Calu3 (cell line): ENCODE results near the gene BST2. TPM values are rescaled to one million over a fixed set of nuclear protein-coding genes. Genes with fewer than 3 reads are reported as not detected.

ENCODE experiments used
- BruUV-seq: library from RNA; stranded (reverse); fragments of 400-500 nt; replicated peaks from 2 replicates; lab custom pipeline; 2021; lab: Mats Ljungman, UMichigan
- CTCF ChIA-PET: fragments of 300-600 bp; sonication (Branson Sonifier 250); formaldehyde crosslinking; loops from one replicate; lab custom pipeline; 2022; ENCODE audit warnings: antibody characterized with exemption; lab: Charles Lee
- DNase-seq: peaks from one replicate; pipeline ENCODE4 v3.0.0; 2022
- H3K27ac Mint-ChIP-seq: one replicate; pipeline ENCODE4 v1.8.0; 2022; ENCODE audit warnings: mixed read lengths; ENCODE audit not compliant: unreplicated experiment
- H3K27me3 Mint-ChIP-seq: one replicate; pipeline ENCODE4 v1.8.0; 2022; ENCODE audit warnings: mixed read lengths; ENCODE audit not compliant: unreplicated experiment
- H3K36me3 Mint-ChIP-seq: one replicate; pipeline ENCODE4 v1.8.0; 2022; ENCODE audit warnings: mild to moderate bottlenecking, moderate library complexity, mixed read lengths; ENCODE audit not compliant: insufficient read depth, unreplicated experiment
- H3K4me1 Mint-ChIP-seq: one replicate; pipeline ENCODE4 v1.8.0; 2022; ENCODE audit warnings: mild to moderate bottlenecking, low read depth, mixed read lengths; ENCODE audit not compliant: unreplicated experiment
- H3K4me3 Mint-ChIP-seq: one replicate; pipeline ENCODE4 v1.8.0; 2022; ENCODE audit warnings: mild to moderate bottlenecking, low read depth, moderate library complexity, mixed read lengths; ENCODE audit not compliant: unreplicated experiment
- H3K9me3 Mint-ChIP-seq: one replicate; pipeline ENCODE4 v1.8.0; 2022; ENCODE audit warnings: low read depth, mixed read lengths; ENCODE audit not compliant: unreplicated experiment
- intact Hi-C: fragments of 100-400 bp; cut with micrococcal nuclease; formaldehyde crosslinking; loops from one replicate; pipeline ENCODE4 v1.10.0; 2022; ENCODE audit not compliant: unreplicated experiment
- total RNA-seq: library from RNA; stranded (reverse); gene quantifications from 2 replicates; pipeline ENCODE4 v1.2.3, GENCODE V29; 2022
- TF ChIP-seq, protein P1 (sequence below): fragments of 200-600 bp; IDR thresholded peaks from one replicate; pipeline ENCODE4 v1.8.0; 2022; ENCODE audit warnings: antibody characterized with exemption; ENCODE audit not compliant: unreplicated experiment

Gene BST2
- total RNA-seq, 1 experiment from 2014 or later: 0.94 TPM

DNA sequence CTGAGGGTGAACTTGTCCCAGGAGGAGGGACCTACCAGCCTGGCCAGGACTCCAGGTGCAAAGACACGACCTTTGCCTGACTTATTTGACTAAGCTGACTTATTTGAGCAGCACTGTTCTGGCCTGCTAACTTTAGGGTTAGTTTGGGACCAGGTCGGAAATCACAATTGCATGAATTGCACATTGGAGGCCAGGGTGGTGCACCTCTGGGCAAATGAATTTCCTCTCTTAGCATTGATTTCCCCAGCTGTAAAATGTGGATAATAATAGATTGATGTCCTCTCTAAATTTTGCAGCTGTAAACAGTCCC, 1.4 kb upstream of the BST2 start:
- DNase-seq: no peak
- TF ChIP-seq, protein P1, sequence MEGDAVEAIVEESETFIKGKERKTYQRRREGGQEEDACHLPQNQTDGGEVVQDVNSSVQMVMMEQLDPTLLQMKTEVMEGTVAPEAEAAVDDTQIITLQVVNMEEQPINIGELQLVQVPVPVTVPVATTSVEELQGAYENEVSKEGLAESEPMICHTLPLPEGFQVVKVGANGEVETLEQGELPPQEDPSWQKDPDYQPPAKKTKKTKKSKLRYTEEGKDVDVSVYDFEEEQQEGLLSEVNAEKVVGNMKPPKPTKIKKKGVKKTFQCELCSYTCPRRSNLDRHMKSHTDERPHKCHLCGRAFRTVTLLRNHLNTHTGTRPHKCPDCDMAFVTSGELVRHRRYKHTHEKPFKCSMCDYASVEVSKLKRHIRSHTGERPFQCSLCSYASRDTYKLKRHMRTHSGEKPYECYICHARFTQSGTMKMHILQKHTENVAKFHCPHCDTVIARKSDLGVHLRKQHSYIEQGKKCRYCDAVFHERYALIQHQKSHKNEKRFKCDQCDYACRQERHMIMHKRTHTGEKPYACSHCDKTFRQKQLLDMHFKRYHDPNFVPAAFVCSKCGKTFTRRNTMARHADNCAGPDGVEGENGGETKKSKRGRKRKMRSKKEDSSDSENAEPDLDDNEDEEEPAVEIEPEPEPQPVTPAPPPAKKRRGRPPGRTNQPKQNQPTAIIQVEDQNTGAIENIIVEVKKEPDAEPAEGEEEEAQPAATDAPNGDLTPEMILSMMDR: no peak
- Mint-ChIP-seq H3K4me3 (no peak overlapping the region), H3K36me3 (no peaks in the 10 kb centered on the region), H3K27me3 (peaks cover 6% of the 10 kb centered on the region), H3K27ac (no peak overlapping the region), H3K4me1 (no peaks in the 10 kb centered on the region), H3K9me3 (no peaks in the 10 kb centered on the region)
- intact Hi-C loops: no loop called here
- CTCF ChIA-PET: no interaction called here
- no TSS peak for BruUV-seq

DNA sequence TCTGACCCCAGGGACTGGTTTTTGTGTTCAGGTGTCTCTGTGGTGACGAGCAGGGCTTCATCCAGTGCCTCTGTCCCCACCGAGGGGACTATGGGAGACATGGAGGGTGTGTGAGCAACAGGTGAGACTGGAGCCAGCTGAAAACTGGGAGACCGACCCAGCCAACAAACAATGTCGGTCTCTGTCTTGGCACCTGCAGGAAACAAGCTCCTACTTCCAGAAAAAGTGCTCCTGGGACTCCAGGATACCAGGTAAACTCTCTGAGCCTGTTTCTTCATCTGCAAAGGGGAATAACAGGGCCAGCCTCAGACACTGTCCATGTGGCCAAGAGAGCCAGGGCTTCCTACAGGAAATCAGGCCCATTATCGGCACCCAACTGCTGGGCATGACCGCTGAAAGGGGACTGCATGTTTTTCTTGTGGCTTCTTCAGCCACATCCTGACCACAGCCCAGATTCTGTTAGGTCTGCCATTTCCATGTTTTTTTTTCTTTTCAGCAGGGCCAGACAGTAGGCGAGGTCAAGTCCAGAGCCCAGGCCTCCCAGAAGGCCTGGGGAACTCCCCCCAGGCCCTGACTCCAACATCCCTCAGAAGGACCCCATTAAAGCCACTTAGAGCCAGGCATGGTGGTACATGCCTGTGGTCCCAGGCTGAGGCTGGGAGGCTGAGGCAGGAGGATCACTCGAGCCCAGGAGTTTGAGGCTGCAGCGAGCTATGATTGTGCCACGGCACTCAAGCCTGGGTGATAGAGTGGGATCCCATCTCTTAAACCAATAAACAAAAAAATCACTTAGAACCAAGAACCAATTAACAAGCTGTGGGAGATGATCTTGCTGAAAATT, 836 bp upstream of the BST2 start:
- no peaks in the 10 kb centered on the region for H3K4me1 Mint-ChIP-seq
- no peaks in the 10 kb centered on the region for H3K36me3 Mint-ChIP-seq
- H3K9me3 Mint-ChIP-seq: no peaks in the 10 kb centered on the region
- TF ChIP-seq, protein P1: no peak
- H3K27ac Mint-ChIP-seq: no peak overlapping the region
- no peak for DNase-seq
- intact Hi-C loops: no loop called here
- no peak overlapping the region for H3K4me3 Mint-ChIP-seq
- H3K27me3 Mint-ChIP-seq: peaks cover 7% of the 10 kb centered on the region
- CTCF ChIA-PET: no interaction called here
- BruUV-seq: no TSS peak

DNA sequence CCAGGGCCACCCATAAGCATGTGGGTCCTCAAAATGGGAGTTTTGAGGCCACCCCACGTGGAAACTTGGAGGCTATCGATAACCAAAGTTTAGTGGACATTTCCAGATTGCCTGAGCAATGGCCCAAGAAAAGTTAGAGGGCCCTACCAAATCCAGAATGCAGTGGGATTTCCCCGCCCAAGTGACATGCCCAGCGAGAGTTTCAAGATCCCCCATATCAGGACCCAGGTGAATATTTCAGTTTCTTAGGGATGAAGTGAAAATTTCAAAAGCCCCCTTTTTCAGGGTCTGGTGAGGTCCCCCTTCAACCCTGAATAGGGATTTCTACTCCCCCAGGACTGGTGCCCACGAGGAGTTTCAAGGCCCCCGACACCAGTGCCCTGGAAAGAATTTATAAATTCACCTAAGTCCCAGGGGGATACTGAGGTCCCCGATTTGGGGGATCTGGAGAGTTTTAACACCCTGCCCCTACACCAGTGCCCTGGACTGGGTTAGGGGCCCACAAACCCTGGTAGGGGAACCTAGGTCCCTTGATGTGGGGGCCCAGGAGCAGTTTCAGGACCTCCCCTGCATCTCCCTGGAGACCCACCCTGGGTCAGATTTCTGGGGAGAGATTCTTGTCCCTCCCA, 695 bp downstream of the BST2 start:
- no peaks in the 10 kb centered on the region for H3K36me3 Mint-ChIP-seq
- no peaks in the 10 kb centered on the region for H3K4me1 Mint-ChIP-seq
- peaks cover 11% of the 10 kb centered on the region for H3K27me3 Mint-ChIP-seq
- no TSS peak for BruUV-seq
- no peaks in the 10 kb centered on the region for H3K9me3 Mint-ChIP-seq
- DNase-seq: no peak
- no peak overlapping the region for H3K27ac Mint-ChIP-seq
- TF ChIP-seq, protein P1: no peak
- no peak overlapping the region for H3K4me3 Mint-ChIP-seq
- intact Hi-C loops: no loop called here
- CTCF ChIA-PET: no interaction called here

DNA sequence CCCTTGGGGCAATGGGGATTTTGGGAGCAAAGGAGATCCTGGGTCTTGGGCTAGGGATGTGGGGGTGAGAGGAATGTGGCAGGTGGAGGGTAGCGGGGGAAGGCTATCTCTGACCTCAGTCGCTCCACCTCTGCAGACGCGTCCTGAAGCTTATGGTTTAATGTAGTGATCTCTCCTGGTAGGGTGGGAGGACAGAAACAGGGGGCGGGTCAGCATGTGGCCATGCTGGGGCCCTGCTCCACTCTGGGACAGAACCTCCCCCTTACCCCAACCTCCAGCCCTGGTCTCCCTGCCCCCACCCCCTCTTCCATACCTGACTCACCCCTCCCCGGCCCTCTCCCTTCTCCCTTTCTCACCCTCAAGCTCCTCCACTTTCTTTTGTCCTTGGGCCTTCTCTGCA, 1.4 kb downstream of the BST2 start:
- no peaks in the 10 kb centered on the region for H3K4me1 Mint-ChIP-seq
- TF ChIP-seq, protein P1: no peak
- no peak for DNase-seq
- intact Hi-C loops: no loop called here
- CTCF ChIA-PET: interaction anchor here (0.5 kb wide), 1 partner anchor 194 kb away, joined by 3 read pairs; no protein-coding TSS in a partner anchor
- BruUV-seq: no TSS peak
- no peak overlapping the region for H3K27ac Mint-ChIP-seq
- peaks cover 11% of the 10 kb centered on the region for H3K27me3 Mint-ChIP-seq
- H3K36me3 Mint-ChIP-seq: no peaks in the 10 kb centered on the region
- H3K4me3 Mint-ChIP-seq: no peak overlapping the region
- no peaks in the 10 kb centered on the region for H3K9me3 Mint-ChIP-seq
